Medulla oblongata (tissue), 1 donor: Measurements from ENCODE around the gene DBN1.
"Not testable (repeated sequence)": the region's sequence is repeated elsewhere in the genome, so short reads cannot be mapped to it uniquely, and the experiment has no call there.

Experiments used
- DNase-seq: peaks from one replicate; pipeline ENCODE4 v3.0.0-alpha.2; 2015; ENCODE audit errors: extremely low spot score

The DBN1 gene

DNA sequence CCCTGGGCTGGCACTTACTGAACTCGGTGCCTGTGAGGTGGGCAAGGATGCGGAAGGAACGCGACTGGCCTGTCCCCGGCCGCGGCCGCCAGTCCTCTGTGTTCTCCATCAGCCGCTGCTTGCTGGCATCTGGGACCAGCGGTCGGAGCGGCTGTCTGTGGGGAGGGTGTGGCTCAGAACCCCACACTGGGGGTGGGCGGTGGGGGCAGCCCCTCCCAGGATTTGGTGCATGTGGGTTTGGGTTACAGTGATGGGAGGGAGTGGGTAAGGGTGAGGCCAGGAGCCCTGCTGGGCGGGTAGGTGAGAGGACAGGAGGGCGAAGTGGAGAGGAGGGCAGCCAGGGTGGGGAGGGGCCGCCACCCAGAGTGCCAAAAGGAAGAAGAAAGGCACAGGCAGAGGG is 17.6 kb upstream of the DBN1 start:
- no peak for DNase-seq

- DNase-seq = no peak
These were observed 17.0 kb upstream of the DBN1 start for GRCh38 chr5:177490311-177490991.

- no peak for DNase-seq
These were observed 15.8 kb upstream of the DBN1 start for GRCh38 chr5:177489119-177489716.

GRCh38 chr5:177487975-177488374 is 14.5 kb upstream of the DBN1 start:
- no peak for DNase-seq

- no peak for DNase-seq
These were observed 13.7 kb upstream of the DBN1 start for GRCh38 chr5:177487144-177487543.

DNA sequence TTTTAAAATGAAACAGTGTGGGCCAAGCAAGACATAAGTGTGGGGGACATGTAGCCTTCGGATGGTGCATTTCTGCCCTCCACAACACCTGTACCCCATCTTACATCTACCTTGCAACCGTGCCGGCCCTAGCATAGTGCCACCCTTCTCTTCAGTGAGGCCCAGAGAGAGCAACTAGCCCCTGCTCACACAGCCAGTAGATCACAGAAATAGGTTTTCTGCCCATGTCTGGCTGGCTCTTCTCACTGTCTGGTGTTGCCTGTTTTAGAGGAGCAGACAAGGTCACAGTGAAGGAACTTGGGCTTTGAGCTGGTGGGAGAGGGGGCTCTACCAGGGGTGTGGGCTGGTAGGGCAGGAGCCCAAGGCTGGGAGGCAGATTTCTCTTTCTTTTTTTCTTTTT is 12.8 kb upstream of the DBN1 start:
- no peak for DNase-seq

GRCh38 chr5:177485753-177486152 is 12.3 kb upstream of the DBN1 start:
- DNase-seq = not testable (repeated sequence)

DNA sequence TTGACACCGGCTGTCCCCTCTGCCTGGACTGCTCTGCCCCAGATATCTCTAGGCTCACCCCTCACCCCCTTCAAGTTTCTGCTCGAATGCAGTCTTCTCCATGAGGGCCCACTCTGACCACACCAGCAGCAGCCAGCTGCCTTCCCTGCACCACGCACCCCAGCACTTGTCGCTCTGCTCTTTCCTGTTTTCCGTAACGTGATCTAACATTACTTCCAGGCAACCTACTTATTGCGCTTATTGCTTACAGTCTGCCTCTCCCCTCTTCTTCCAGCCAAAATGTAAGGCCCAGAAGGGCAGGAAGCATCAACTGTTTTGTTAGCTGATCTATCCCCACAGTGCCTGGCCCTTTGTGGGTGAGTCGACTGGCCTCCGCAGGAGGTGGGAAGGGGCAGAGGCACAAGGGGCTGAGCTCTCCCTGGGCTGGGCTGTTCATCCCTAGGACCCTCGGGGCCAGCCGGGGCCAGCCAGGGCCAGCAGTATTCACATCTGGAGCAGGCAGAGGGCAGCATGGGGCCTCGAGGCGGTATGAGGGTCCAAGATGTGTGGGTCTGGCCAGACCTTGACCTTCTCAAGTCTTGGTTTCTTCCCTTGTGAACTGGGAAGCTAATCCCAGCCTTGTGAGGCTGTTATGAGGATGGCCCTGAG is 11.6 kb upstream of the DBN1 start:
- no peak for DNase-seq

- DNase-seq = no peak
These were observed 10.8 kb upstream of the DBN1 start for GRCh38 chr5:177483994-177484901.

GRCh38 chr5:177483042-177483441 is 9.6 kb upstream of the DBN1 start:
- no peak for DNase-seq

DNA sequence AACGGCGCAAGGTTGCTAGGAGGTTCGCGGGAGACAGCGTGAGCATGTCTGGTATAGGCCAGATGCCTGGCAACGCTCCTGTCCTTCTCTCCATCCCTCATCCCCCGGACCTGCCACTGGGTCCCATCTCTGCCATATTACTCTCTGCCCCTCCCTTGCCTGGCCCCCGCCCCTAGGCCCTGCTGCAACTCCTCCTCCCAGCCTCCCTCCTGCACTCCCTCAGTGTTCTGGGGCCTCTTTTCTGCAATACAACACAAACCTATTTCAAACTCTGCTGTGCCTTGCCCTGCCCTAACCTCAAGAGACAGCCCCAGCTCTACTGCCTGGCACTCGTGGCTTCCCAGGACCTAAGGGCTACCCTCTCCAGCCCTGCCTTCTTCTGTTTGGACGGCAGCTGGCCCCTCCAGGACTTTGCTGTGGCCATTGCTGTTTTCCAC is 8.9 kb upstream of the DBN1 start:
- DNase-seq = no peak

DNA sequence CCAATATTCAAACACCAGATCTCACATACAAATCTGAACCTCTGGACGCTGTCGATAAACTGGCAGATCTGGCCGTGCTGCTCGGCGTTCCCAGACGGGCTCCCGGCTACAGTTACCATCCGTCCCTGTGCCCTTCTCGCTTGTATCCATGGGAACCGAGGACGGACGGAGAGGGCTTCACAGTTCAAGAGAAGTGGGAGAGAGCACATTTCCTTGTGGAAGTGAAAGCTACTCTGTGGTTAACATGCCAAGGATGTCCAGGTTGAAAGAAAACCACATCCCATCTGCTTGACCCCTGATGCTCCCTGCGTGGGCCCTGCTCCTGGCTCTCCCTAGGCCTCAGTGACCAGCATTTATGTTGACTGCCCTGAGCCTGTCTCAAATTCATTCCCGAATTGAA is 6.3 kb upstream of the DBN1 start:
- DNase-seq = no peak

GRCh38 chr5:177478711-177479646 is 5.5 kb upstream of the DBN1 start:
- DNase-seq = peak; percentile 59

GRCh38 chr5:177477701-177478477 is 4.5 kb upstream of the DBN1 start:
- DNase-seq = no peak

DNA sequence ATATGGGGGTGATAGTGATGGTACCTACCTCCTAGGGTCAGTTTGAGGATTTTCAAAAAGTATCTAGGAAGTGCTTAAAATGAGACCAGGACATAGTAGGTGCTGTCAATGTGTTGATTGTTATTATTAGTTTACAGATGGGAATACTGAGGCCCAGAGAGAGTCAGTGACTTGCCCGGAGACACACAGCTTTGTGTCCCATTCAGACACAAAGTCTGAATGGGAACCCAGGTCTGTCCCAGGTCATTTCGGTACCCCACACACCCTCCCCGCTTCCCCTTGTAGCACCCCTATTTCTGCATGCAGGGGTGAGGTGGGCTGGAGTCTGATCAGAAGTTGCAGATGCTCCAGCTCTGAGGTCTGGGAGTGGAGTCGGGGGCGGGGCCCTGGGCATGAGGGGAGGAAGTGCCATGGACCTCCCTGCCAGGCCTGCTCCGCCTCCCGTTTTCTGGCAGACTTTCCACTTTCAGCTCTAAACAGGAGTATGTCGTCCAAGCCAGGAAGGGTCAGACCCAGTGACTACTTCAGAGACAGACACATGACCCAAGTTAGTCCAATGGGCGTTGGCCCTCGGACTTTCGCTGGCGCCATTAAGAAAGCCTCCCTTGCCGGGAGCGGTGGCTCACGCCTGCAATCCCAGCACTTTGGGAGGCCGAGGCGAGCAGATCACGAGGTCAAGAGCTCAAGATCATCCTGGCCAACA is 3.2 kb upstream of the DBN1 start:
- DNase-seq = no peak

GRCh38 chr5:177475563-177476427 is 2.4 kb upstream of the DBN1 start:
- DNase-seq = no peak

DNA sequence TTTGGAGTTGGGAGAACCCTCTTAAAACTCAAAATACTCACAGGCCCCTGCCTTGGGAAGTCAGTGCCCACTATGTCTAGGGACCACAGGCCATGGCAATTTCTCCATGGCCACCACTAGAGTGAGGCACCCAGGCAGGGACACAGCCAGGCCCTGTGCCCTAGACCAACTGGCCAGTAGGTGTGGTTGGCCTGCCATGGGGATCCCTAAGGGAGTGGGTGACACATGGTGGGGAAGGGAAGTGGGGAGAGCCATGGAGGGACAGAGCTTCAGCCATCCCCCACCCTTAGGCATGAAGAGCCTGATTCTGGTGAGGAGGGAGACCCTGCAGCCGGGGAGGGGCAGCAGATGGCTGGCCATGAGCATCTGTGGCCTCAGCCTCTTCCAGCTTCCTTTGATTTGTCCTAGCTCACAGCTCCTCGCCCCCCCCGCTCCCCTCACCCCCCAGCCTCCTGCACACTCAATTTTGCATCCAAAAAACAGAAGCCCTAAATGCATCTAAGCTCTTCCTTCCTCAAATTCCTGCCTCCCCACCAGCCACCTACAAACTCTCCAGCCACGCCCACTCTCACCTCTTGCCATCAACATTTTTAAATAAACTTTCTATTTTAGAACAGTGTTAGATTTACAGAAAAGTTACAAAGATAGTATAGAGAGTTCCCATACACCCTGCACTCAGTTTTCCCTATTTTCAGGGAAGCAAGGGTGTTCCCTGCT is 1.6 kb upstream of the DBN1 start:
- DNase-seq = no peak

DNA sequence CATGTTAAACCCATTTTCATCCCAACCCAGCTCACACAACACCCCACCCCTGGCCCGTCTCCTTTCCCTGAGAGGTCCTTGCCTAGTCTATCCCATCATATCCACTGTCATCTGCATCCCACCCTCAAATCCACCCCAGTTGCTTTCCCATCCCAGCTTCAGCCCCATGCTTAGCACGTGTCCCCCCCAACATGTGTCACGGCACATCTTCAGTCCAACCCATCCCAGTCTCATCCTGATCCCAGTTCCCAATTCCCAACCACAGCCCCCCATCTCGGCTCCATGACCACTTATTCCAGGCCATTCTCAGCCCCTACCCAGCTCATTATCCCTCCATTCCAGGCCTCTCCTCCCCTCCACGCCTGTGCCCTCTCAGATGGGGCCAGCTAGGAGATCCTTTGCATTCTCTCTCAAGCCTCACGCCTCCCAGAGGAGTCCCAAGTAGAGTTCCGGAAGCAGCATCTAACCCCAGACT is 605 bp upstream of the DBN1 start:
- no peak for DNase-seq
